Measurements from ENCODE around the gene FKRP.

- TF ChIP-seq CTCF (conservative IDR thresholded peaks at IDR 0.05) (no peak), EZH2 (IDR thresholded peaks at IDR 0.05; ENCODE audit: low read depth) (no peak)
Observed at GRCh38 chr19:46759817-46760333, 14.0 kb downstream of the FKRP start.

Measured in PC-9 (cell line).